ENCODE measurements around the gene SLCO3A1.

SLCO3A1 gene

GRCh38 chr15:92130906-92131305 is 277.4 kb downstream of the SLCO3A1 start:
- no peak for DNase-seq

GRCh38 chr15:92132982-92133755 is 279.7 kb downstream of the SLCO3A1 start:
- no peak for DNase-seq

GRCh38 chr15:92140796-92141195 is 287.3 kb downstream of the SLCO3A1 start:
- no peak for DNase-seq

GRCh38 chr15:92141607-92142006 is 288.1 kb downstream of the SLCO3A1 start:
- DNase-seq = no peak

- DNase-seq = no peak
These were observed 289.0 kb downstream of the SLCO3A1 start for GRCh38 chr15:92142242-92143232.

GRCh38 chr15:92143765-92144164 is 290.3 kb downstream of the SLCO3A1 start:
- no peak for DNase-seq

- no peak for DNase-seq
These were observed 293.1 kb downstream of the SLCO3A1 start for GRCh38 chr15:92146511-92147150.

- DNase-seq = no peak
These were observed 295.5 kb downstream of the SLCO3A1 start for GRCh38 chr15:92149029-92149428.

GRCh38 chr15:92149465-92149864 is 296.0 kb downstream of the SLCO3A1 start:
- no peak for DNase-seq

GRCh38 chr15:92151168-92151567 is 297.7 kb downstream of the SLCO3A1 start:
- DNase-seq = no peak

GRCh38 chr15:92151741-92152140 is 298.2 kb downstream of the SLCO3A1 start:
- no peak for DNase-seq

- DNase-seq = no peak
These were observed 299.5 kb downstream of the SLCO3A1 start for GRCh38 chr15:92152983-92153382.

- DNase-seq = no peak
These were observed 300.1 kb downstream of the SLCO3A1 start for GRCh38 chr15:92153620-92154019.

GRCh38 chr15:92155934-92156333 is 302.4 kb downstream of the SLCO3A1 start:
- no peak for DNase-seq

GRCh38 chr15:92157666-92158298 is 304.3 kb downstream of the SLCO3A1 start:
- no peak for DNase-seq

GRCh38 chr15:92158426-92158825 is 304.9 kb downstream of the SLCO3A1 start:
- no peak for DNase-seq

GRCh38 chr15:92159481-92159880 is 306.0 kb downstream of the SLCO3A1 start:
- no peak for DNase-seq

- DNase-seq = no peak
These were observed 306.7 kb downstream of the SLCO3A1 start for GRCh38 chr15:92159906-92160841.

- DNase-seq = no peak
These were observed 307.6 kb downstream of the SLCO3A1 start for GRCh38 chr15:92161039-92161670.

GRCh38 chr15:92162657-92163056 is 309.1 kb downstream of the SLCO3A1 start:
- no peak for DNase-seq

- no peak for DNase-seq
These were observed 310.1 kb downstream of the SLCO3A1 start for GRCh38 chr15:92163641-92164040.
